Measurements from ENCODE around the gene CASKIN2. TPM values are rescaled to one million over a fixed set of nuclear protein-coding genes. Genes with fewer than 3 reads are reported as not detected.
A peak's percentile ranks its signal among the peaks of the same experiment; 100 is the strongest.

Gene CASKIN2
- total and polyA plus RNA-seq, 11 donors = 19.5 to 51.2 (median 36.9) TPM

DNA sequence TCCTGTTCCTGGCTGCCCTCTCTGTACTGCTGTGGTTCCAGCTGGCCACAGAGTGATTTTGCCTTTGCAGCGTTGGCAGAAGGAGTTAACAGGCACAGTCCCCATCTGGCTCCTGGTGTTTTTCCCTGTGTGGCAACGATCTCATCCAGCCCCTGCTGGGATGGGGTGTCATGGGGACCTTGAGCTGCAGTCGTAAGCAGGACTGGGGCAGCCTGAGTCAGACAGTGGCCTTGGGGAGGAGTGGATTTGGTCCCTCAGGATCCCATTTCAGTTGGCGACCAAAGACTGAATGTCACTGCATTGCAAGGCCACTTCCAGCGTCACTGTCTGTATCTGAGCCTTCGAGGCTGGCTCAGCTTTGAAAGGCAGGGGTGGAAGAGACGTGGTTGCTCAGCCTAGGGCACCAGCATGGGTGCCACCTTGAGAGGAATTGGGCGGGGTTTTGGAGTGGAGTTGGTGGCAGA is 47.0 kb downstream of the CASKIN2 start:
- peak in 1 of 5 donors; percentile 32 for DNase-seq
- Histone ChIP-seq H3K27ac (peak overlapping the region in 10 of 12 donors; percentile 5 to 61 (median 51)), H3K36me3 (peaks cover 0 to 22% (median 15%) of the 10 kb centered on the region in 9 donors), H3K27me3 (no peaks in the 10 kb centered on the region), H3K9me3 (peaks cover 0 to 7% (median 0%) of the 10 kb centered on the region in 12 donors), H3K4me3 (no peak overlapping the region), H3K4me1 (peaks cover 0 to 23% (median 13%) of the 10 kb centered on the region in 12 donors)
- peak; percentile 47 to 64 (median 60) for ATAC-seq
- TF ChIP-seq, protein P1, sequence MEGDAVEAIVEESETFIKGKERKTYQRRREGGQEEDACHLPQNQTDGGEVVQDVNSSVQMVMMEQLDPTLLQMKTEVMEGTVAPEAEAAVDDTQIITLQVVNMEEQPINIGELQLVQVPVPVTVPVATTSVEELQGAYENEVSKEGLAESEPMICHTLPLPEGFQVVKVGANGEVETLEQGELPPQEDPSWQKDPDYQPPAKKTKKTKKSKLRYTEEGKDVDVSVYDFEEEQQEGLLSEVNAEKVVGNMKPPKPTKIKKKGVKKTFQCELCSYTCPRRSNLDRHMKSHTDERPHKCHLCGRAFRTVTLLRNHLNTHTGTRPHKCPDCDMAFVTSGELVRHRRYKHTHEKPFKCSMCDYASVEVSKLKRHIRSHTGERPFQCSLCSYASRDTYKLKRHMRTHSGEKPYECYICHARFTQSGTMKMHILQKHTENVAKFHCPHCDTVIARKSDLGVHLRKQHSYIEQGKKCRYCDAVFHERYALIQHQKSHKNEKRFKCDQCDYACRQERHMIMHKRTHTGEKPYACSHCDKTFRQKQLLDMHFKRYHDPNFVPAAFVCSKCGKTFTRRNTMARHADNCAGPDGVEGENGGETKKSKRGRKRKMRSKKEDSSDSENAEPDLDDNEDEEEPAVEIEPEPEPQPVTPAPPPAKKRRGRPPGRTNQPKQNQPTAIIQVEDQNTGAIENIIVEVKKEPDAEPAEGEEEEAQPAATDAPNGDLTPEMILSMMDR (IDR thresholded peaks at IDR 0.05) = no peak
- no peak for TF ChIP-seq POLR2A (IDR thresholded peaks at IDR 0.05)
- WGBS, 4 donors = 56 to 75% (median 63%) methylated on average over 7 to 8 of the region's 8 CpGs
- intact Hi-C loops (cut with DNase I) = no loop called here

- Histone ChIP-seq H3K9me3 (peaks cover 0 to 7% (median 0%) of the 10 kb centered on the region in 12 donors), H3K36me3 (peaks cover 0 to 6% (median 0%) of the 10 kb centered on the region in 9 donors), H3K27me3 (no peaks in the 10 kb centered on the region), H3K27ac (no peak overlapping the region), H3K4me3 (no peak overlapping the region), H3K4me1 (peaks cover 0 to 22% (median 13%) of the 10 kb centered on the region in 12 donors)
- no peak for ATAC-seq
- DNase-seq = no peak
- intact Hi-C loops (cut with DNase I) = no loop called here
- 94 to 96% (median 95%) methylated on average over 6 of the region's 6 CpGs for WGBS, 4 donors
- TF ChIP-seq POLR2A (IDR thresholded peaks at IDR 0.05) = no peak
- TF ChIP-seq, protein P1 (IDR thresholded peaks at IDR 0.05) = no peak
Measured at GRCh38 chr17:75465039-75465438, 50.3 kb downstream of the CASKIN2 start.

- no peak overlapping the region for H3K27ac ChIP-seq
Measured at GRCh38 chr17:75463603-75464002, 51.7 kb downstream of the CASKIN2 start.

DNA sequence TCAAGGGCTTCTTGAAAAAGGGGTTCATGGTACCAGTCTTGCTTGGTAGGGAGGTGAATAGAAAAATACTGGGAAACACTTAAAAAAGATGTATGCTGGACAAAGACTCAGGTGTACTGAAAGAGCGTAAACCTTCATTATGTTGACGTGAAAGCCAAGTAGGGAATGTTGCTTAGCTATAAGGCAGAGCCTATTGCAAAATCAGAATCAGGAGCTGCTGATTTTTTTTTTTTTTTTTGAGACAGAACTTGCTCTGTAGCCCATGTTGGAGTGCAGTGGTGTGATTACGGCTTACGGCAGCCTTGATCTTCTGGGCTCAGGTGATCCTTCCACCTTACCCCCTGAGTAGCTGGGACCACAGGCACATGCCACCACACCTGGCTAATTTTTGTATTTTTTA is 55.0 kb downstream of the CASKIN2 start:
- TF ChIP-seq POLR2A (IDR thresholded peaks at IDR 0.05) = no peak
- TF ChIP-seq, protein P1 (IDR thresholded peaks at IDR 0.05) = no peak
- DNase-seq (no peak), ATAC-seq (no peak)
- Histone ChIP-seq H3K36me3 (peaks cover 0 to 6% (median 0%) of the 10 kb centered on the region in 9 donors), H3K27me3 (no peaks in the 10 kb centered on the region), H3K27ac (peak overlapping the region in 7 of 12 donors; percentile 41 to 82 (median 65)), H3K4me1 (peaks cover 0 to 46% (median 28%) of the 10 kb centered on the region in 12 donors), H3K4me3 (no peak overlapping the region), H3K9me3 (no peaks in the 10 kb centered on the region)
- WGBS, 4 donors = 82 to 94% (median 92%) methylated on average over 4 of the region's 4 CpGs
- intact Hi-C loops (cut with DNase I) = no loop called here

More at GRCh38 chr17:75463603-75464002, 51.7 kb downstream of the CASKIN2 start:
- Histone ChIP-seq H3K27me3 (no peaks in the 10 kb centered on the region), H3K9me3 (peaks cover 0 to 7% (median 0%) of the 10 kb centered on the region in 12 donors), H3K4me1 (peaks cover 0 to 32% (median 20%) of the 10 kb centered on the region in 12 donors), H3K36me3 (peaks cover 0 to 6% (median 0%) of the 10 kb centered on the region in 9 donors), H3K4me3 (no peak overlapping the region)
- TF ChIP-seq, protein P1 (IDR thresholded peaks at IDR 0.05) = no peak
- TF ChIP-seq POLR2A (IDR thresholded peaks at IDR 0.05) = no peak
- intact Hi-C loops (cut with DNase I) = no loop called here
- DNase-seq (no peak), ATAC-seq (no peak)
- WGBS, 4 donors = 86 to 95% (median 94%) methylated on average over 2 of the region's 2 CpGs

Data from heart left ventricle (tissue), 16 donors.